K562 (cell line): ENCODE results near the gene NDUFV3. TPM values are rescaled to one million over a fixed set of nuclear protein-coding genes. Genes with fewer than 3 reads are reported as not detected.
A peak's percentile ranks its signal among the peaks of the same experiment; 100 is the strongest.
"Not testable (repeated sequence)": the region's sequence is repeated elsewhere in the genome, so short reads cannot be mapped to it uniquely, and the experiment has no call there.

Experiments used
- ATAC-seq: fragments of 200-7000 bp; cut with Tn5 transposase; 3 replicates; pipeline ENCODE4 v1.9.1; 2020; ENCODE audit warnings: moderate library complexity
- BruUV-seq: library from RNA; stranded (reverse); fragments of 400-500 nt; replicated peaks from 2 replicates; lab custom pipeline; 2021; lab: Mats Ljungman, UMichigan
- CTCF ChIA-PET: fragments of 300-600 bp; formaldehyde crosslinking; extraction: SDS; loops from one replicate; lab custom pipeline; 2021; ENCODE audit warnings: low intra/inter-chr PET ratio; lab: Yijun Ruan, JAX
- POLR2A ChIA-PET: fragments of 300-600, 350-650 bp; sonication (Branson Sonifier 250); formaldehyde crosslinking; extraction: SDS; loops from one replicate; lab custom pipeline; 2021; ENCODE audit warnings: antibody characterized with exemption, inconsistent platforms; lab: Yijun Ruan, JAX
- DNase-seq, 4 experiments: peaks; one replicate each; pipeline versions ENCODE4 v3.0.0 to v3.0.0-alpha.2; 2011 to 2018; ENCODE audit warnings: low spot score in 3 of 4, mixed read lengths in 3 of 4; ENCODE audit errors: extremely low read depth in 1 of 4
- FAIRE-seq: peaks from 2 replicates; lab custom pipeline; 2011; peaks lifted over from hg19 to GRCh38; lab: Jason Lieb, UNC
- H2AFZ ChIP-seq: 2 replicates; pipeline ENCODE4 v1.6.0; 2011; ENCODE audit warnings: low read depth, low read length, control low read depth, inconsistent platforms
- H3K27ac ChIP-seq: fragments of 200-600 bp; 3 replicates; pipeline ENCODE4 v1.8.0; 2011; ENCODE audit warnings: low read depth, mild to moderate bottlenecking, control low read depth, inconsistent platforms, low read length, moderate library complexity, mixed read lengths; ENCODE audit errors: extremely low read depth
- H3K27me3 ChIP-seq, 2 experiments: fragments of 300-600 bp in 1 of 2; 2 replicates in 1 of 2; 3 replicates in 1 of 2; pipeline versions ENCODE4 v1.6.0 to v1.8.0; 2011; ENCODE audit warnings: inconsistent platforms in 2 of 2, low read length in 2 of 2, mild to moderate bottlenecking in 1 of 2, mixed read lengths in 1 of 2, moderate library complexity in 1 of 2; ENCODE audit not compliant: control insufficient read depth in 2 of 2, insufficient read depth in 2 of 2
- H3K36me3 ChIP-seq: fragments of 300-600 bp; 3 replicates; pipeline ENCODE4 v1.8.0; 2011; ENCODE audit warnings: mild to moderate bottlenecking, low read length, inconsistent platforms; ENCODE audit not compliant: control insufficient read depth, insufficient read depth
- H3K4me1 ChIP-seq, 2 experiments: fragments of 200-600 bp in 1 of 2; replicated peaks in 1 of 2; 2 replicates in 1 of 2; 3 replicates in 1 of 2; pipeline versions ENCODE4 v1.5.1 to v1.8.0; 2011; ENCODE audit warnings: inconsistent platforms in 2 of 2, low read length in 2 of 2, mild to moderate bottlenecking in 1 of 2, mixed read lengths in 1 of 2, moderate library complexity in 1 of 2; ENCODE audit not compliant: control insufficient read depth in 2 of 2, insufficient read depth in 2 of 2
- H3K4me2 ChIP-seq: 2 replicates; pipeline ENCODE4 v1.6.1; 2011; ENCODE audit warnings: low read length, control low read depth, inconsistent platforms, mixed read lengths; ENCODE audit not compliant: insufficient read depth
- H3K4me3 ChIP-seq: fragments of 200-600 bp; sonication (generic), shearing (Covaris generic); 2 replicates; pipeline ENCODE4 v1.5.1; 2016; ENCODE audit warnings: control low read depth, inconsistent platforms
- H3K79me2 ChIP-seq: fragments of 200-600 bp; 3 replicates; pipeline ENCODE4 v1.8.0; 2011; ENCODE audit warnings: low read length, inconsistent platforms; ENCODE audit not compliant: control insufficient read depth, insufficient read depth
- H3K9ac ChIP-seq, 2 experiments: 2 replicates each; pipeline versions ENCODE4 v1.6.0 to v1.6.1; 2011; ENCODE audit warnings: low read depth in 2 of 2, low read length in 2 of 2, control low read depth in 1 of 2, inconsistent platforms in 1 of 2, mild to moderate bottlenecking in 1 of 2, mixed read lengths in 1 of 2; ENCODE audit not compliant: insufficient read depth in 1 of 2
- H3K9me1 ChIP-seq: one replicate; pipeline ENCODE4 v1.6.0; 2011; ENCODE audit warnings: inconsistent platforms, mild to moderate bottlenecking, low read length, moderate library complexity; ENCODE audit not compliant: control insufficient read depth, insufficient read depth
- H3K9me3 ChIP-seq: replicated peaks from 2 replicates; pipeline ENCODE4 v1.5.1; 2011; ENCODE audit warnings: low read depth, low read length, inconsistent platforms; ENCODE audit not compliant: control insufficient read depth, insufficient read depth
- H4K20me1 ChIP-seq: replicated peaks from 2 replicates; pipeline ENCODE4 v1.6.1; 2011; ENCODE audit warnings: low read length, inconsistent platforms, mixed read lengths; ENCODE audit not compliant: control insufficient read depth, insufficient read depth
- HDAC1 ChIP-seq, 2 experiments: fragments of 450-650 bp; IDR thresholded peaks; 2 replicates each; pipeline ENCODE4 v1.6.1; 2016 to 2017; ENCODE audit warnings: inconsistent platforms in 1 of 2, mild to moderate bottlenecking in 1 of 2, moderate library complexity in 1 of 2
- KDM1A ChIP-seq, 2 experiments: fragments of 450-650 bp; IDR thresholded peaks; 2 replicates each; pipeline ENCODE4 v1.6.1; 2016; ENCODE audit warnings: mild to moderate bottlenecking in 2 of 2
- RCOR1 ChIP-seq, 2 experiments: IDR thresholded peaks; 2 replicates each; pipeline ENCODE4 v1.6.1; 2012; ENCODE audit warnings: low read depth in 2 of 2, low read length in 2 of 2, borderline replicate concordance in 1 of 2, improper control_type of control experiment in 1 of 2
- WGBS: fragments of 100-300 bp; shearing (Covaris generic); methylation state at CpG from one replicate; pipeline ENCODE4 v1.1.6; 2016; ENCODE audit warnings: low coverage, mixed read lengths; ENCODE audit not compliant: insufficient coverage; ENCODE audit errors: missing lambda C conversion rate; 5-methylcytosine and 5-hydroxymethylcytosine counted together
- in situ Hi-C: fragments of 300-500 bp; cut with MboI; formaldehyde crosslinking; loops from 4 replicates; pipeline ENCODE4 v1.15.0; 2018; ENCODE audit warnings: inconsistent platforms, mixed read lengths
- intact Hi-C: fragments of 100-400 bp; cut with micrococcal nuclease; formaldehyde crosslinking; loops from 2 replicates; pipeline ENCODE4 v1.14.2; 2022
- polyA plus RNA-seq, 8 experiments: library from polyadenylated mRNA; depleted of rRNA in 4 of 8; stranded (reverse) in 5 of 8; unstranded in 3 of 8; fragments of >200 nt; fragmentation: Nextera tagmentation in 2 of 8; fragmentation: Illumina TruSeq in 1 of 8; extraction: Ambion mirVana in 2 of 8; extraction: Trizol in 1 of 8; gene quantifications; 2 replicates each; pipeline versions ENCODE4 v1.2.1 to v1.2.3, GENCODE V29; 2011 to 2014; ENCODE audit warnings: inconsistent platforms in 1 of 8, missing spikeins in 1 of 8
- total RNA-seq, 7 experiments: library from RNA; depleted of rRNA in 6 of 7; stranded (reverse); fragments of >200 nt in 6 of 7; fragmentation: Illumina TruSeq in 2 of 7; extraction: Trizol in 2 of 7; gene quantifications; 2 replicates each; pipeline versions ENCODE4 v1.2.1 to v1.2.3, GENCODE V29; 2011 to 2021; ENCODE audit warnings: low replicate concordance in 1 of 7

The NDUFV3 gene
- total and polyA plus RNA-seq, 9 of the 15 experiments (the other 6 are each of a cell fraction or from before 2014, with no cell fraction given): 19.1 to 87.8 (median 74.3) TPM

GRCh38 chr21:42949094-42949755, 56.1 kb downstream of the NDUFV3 start:
- ATAC-seq, H3K9ac ChIP-seq, H3K4me1 ChIP-seq, DNase-seq, H3K79me2 ChIP-seq, intact Hi-C loops, POLR2A ChIA-PET, H3K9me3 ChIP-seq, H3K27ac ChIP-seq, H4K20me1 ChIP-seq, BruUV-seq, H3K9me1 ChIP-seq, CTCF ChIA-PET, H3K4me3 ChIP-seq, H3K4me2 ChIP-seq, in situ Hi-C loops, FAIRE-seq, H3K27me3 ChIP-seq, H2AFZ ChIP-seq, H3K36me3 ChIP-seq: not testable (repeated sequence)
- peak; percentile 93 to 97 for TF ChIP-seq KDM1A (IDR thresholded peaks at IDR 0.05)
- TF ChIP-seq RCOR1 (IDR thresholded peaks at IDR 0.05; ENCODE audit: borderline replicate concordance in 1 of 2, low read depth in 2 of 2, low read length in 2 of 2): peak in 1 of 2 experiments; percentile 23; a peak in 1 of 4 replicates
- TF ChIP-seq HDAC1 (IDR thresholded peaks at IDR 0.05): peak in 1 of 2 experiments; percentile 82; a peak in 2 of 4 replicates
- WGBS: 40% methylated on average over 12 of the region's 13 CpGs

- FAIRE-seq, in situ Hi-C loops: not testable (repeated sequence)
Measured at GRCh38 chr21:42951193-42951592, 58.1 kb downstream of the NDUFV3 start.

More at GRCh38 chr21:42951193-42951592, 58.1 kb downstream of the NDUFV3 start:
- H4K20me1 ChIP-seq, BruUV-seq, H3K4me1 ChIP-seq, POLR2A ChIA-PET, H3K27me3 ChIP-seq, H3K4me3 ChIP-seq, H2AFZ ChIP-seq, ATAC-seq, intact Hi-C loops, H3K9ac ChIP-seq, CTCF ChIA-PET, DNase-seq, H3K27ac ChIP-seq, H3K9me1 ChIP-seq, H3K4me2 ChIP-seq, H3K79me2 ChIP-seq, H3K36me3 ChIP-seq, H3K9me3 ChIP-seq: not testable (repeated sequence)
- 52% methylated on average over 9 of the region's 9 CpGs for WGBS
